Adrenal gland (tissue), 12 donors: ENCODE results near the gene CYP8B1. TPM values are rescaled to one million over a fixed set of nuclear protein-coding genes. Genes with fewer than 3 reads are reported as not detected.

Source experiments
- DNase-seq, 7 donors: peaks; one replicate each; pipeline ENCODE4 v3.0.0-alpha.2; 2019 to 2020
- H3K27ac ChIP-seq, 5 donors: fragments of 200-600 bp; sonication (generic) in 4 of 5; 1 replicate in 3 of 5; 2 replicates in 2 of 5; pipeline versions ENCODE4 v1.5.1 to v1.8.0; 2016 to 2020; ENCODE audit warnings: mild to moderate bottlenecking in 1 of 5
- H3K27me3 ChIP-seq: fragments of 200-600 bp; 2 replicates; pipeline ENCODE4 v1.8.0; 2021
- H3K36me3 ChIP-seq, 2 donors: fragments of 200-600 bp; replicated peaks in 1 of 2; 1 replicate in 1 of 2; 2 replicates in 1 of 2; pipeline versions ENCODE4 v1.5.1 to v1.8.0; 2018 to 2022
- H3K4me1 ChIP-seq, 2 donors: fragments of 200-600 bp; replicated peaks in 1 of 2; 1 replicate in 1 of 2; 2 replicates in 1 of 2; pipeline versions ENCODE4 v1.5.1 to v1.8.0; 2018 to 2021
- H3K4me3 ChIP-seq, 4 donors: fragments of 200-600 bp; sonication (generic) in 3 of 4; one replicate each; pipeline ENCODE4 v1.5.1; 2016 to 2018
- H3K9me3 ChIP-seq, 3 donors: fragments of 200-600 bp; sonication (generic) in 1 of 3; replicated peaks in 1 of 3; 1 replicate in 2 of 3; 2 replicates in 1 of 3; pipeline versions ENCODE4 v1.5.1 to v1.8.0; 2016 to 2021
- CTCF ChIP-seq, 6 experiments: fragments of 450-650 bp in 4 of 6; fragments of 200-600 bp in 2 of 6; sonication (generic) in 1 of 6; IDR thresholded peaks; 1 replicate in 5 of 6; 2 replicates in 1 of 6; pipeline versions ENCODE4 v1.5.1 to v1.8.0; 2016 to 2021; ENCODE audit warnings: antibody characterized with exemption in 6 of 6, mild to moderate bottlenecking in 2 of 6, moderate library complexity in 1 of 6
- POLR2A ChIP-seq, 2 donors: fragments of 450-650 bp; IDR thresholded peaks; one replicate each; pipeline ENCODE4 v1.6.1; 2017; ENCODE audit warnings: antibody characterized with exemption in 2 of 2, mild to moderate bottlenecking in 2 of 2, moderate library complexity in 1 of 2
- WGBS, 4 donors: extraction: QIAGEN DNeasy Blood & Tissue Kit in 2 of 4; methylation state at CpG; one replicate each; pipeline versions ENCODE4 v1.1.5 to v1.1.7; 2013 to 2017; 5-methylcytosine and 5-hydroxymethylcytosine counted together
- intact Hi-C, 2 donors: fragments of 100-400 bp; cut with DNase I; formaldehyde crosslinking; loops; one replicate each; pipeline versions ENCODE4 v1.14.1 to v1.15.0; 2022 to 2023
- polyA plus RNA-seq, 3 donors: library from polyadenylated mRNA; stranded (reverse); fragments of 200-250 nt in 2 of 3; fragments of 350-450 nt in 1 of 3; fragmentation: Illumina TruSeq in 1 of 3; extraction: RNeasy Lipid Tissue Mini Kit (QIAGEN cat#74804) in 1 of 3; gene quantifications; one replicate each; pipeline ENCODE4 v1.2.3, GENCODE V29; 2013 to 2014
- total RNA-seq, 9 donors: library from RNA; depleted of rRNA in 4 of 9; stranded (reverse); fragments of >200 nt in 4 of 9; fragments of 120-200 nt in 1 of 9; fragmentation: NEBNext Ultra II Directional in 1 of 9; extraction: Animal tissue kit (Norgen Biotek cat#: 25700) in 1 of 9; gene quantifications; one replicate each; pipeline versions ENCODE4 v1.1.0 to v1.2.4, GENCODE V29; 2013 to 2023
- donor health status: healthy with polysubstance abuse.
- donor health status: Bipolar disorder and iron deficiency.
- donor health status: DM: yes; HTN: yes; CAD: no.
- donor health status: DM: no; HTN: no; CAD: no.
- donor health status: DM: no; HTN: no; CAD: no.
- donor health status: DM: yes; HTN: yes; CAD: no.

CYP8B1 gene
- total and polyA plus RNA-seq, 12 donors = 0.04 to 0.08 (median 0.07) TPM; not detected in 9

- Histone ChIP-seq H3K4me3 (no peak overlapping the region), H3K4me1 (no peaks in the 10 kb centered on the region), H3K36me3 (no peaks in the 10 kb centered on the region), H3K9me3 (no peaks in the 10 kb centered on the region), H3K27ac (no peak overlapping the region), H3K27me3 (no peaks in the 10 kb centered on the region)
- TF ChIP-seq POLR2A (IDR thresholded peaks at IDR 0.05) = no peak
- intact Hi-C loops = no loop called here
- 77 to 81% (median 78%) methylated on average over 1 of the region's 1 CpG for WGBS, 4 donors
- DNase-seq = no peak
Observed at GRCh38 chr3:42892807-42893206, 17.1 kb upstream of the CYP8B1 start.

GRCh38 chr3:42892169-42892568 is 16.5 kb upstream of the CYP8B1 start:
- Histone ChIP-seq H3K36me3 (no peaks in the 10 kb centered on the region), H3K4me1 (no peaks in the 10 kb centered on the region), H3K4me3 (no peak overlapping the region), H3K27me3 (no peaks in the 10 kb centered on the region), H3K9me3 (no peaks in the 10 kb centered on the region), H3K27ac (no peak overlapping the region)
- no peak for DNase-seq
- no peak for TF ChIP-seq CTCF (IDR thresholded peaks at IDR 0.05)
- TF ChIP-seq POLR2A (IDR thresholded peaks at IDR 0.05) = no peak
- 88 to 93% (median 90%) methylated on average over 1 of the region's 1 CpG for WGBS, 4 donors
- intact Hi-C loops = no loop called here

GRCh38 chr3:42891042-42891441 is 15.4 kb upstream of the CYP8B1 start:
- Histone ChIP-seq H3K36me3 (no peaks in the 10 kb centered on the region), H3K27ac (no peak overlapping the region), H3K4me1 (no peaks in the 10 kb centered on the region), H3K27me3 (no peaks in the 10 kb centered on the region), H3K9me3 (no peaks in the 10 kb centered on the region), H3K4me3 (no peak overlapping the region)
- no peak for DNase-seq
- WGBS, 4 donors = 83 to 91% (median 86%) methylated on average over 2 of the region's 2 CpGs
- intact Hi-C loops = no loop called here
- TF ChIP-seq POLR2A (IDR thresholded peaks at IDR 0.05) = no peak
- TF ChIP-seq CTCF (IDR thresholded peaks at IDR 0.05) = no peak

GRCh38 chr3:42887084-42887483 is 11.4 kb upstream of the CYP8B1 start:
- Histone ChIP-seq H3K9me3 (no peaks in the 10 kb centered on the region), H3K27me3 (no peaks in the 10 kb centered on the region), H3K27ac (no peak overlapping the region), H3K36me3 (no peaks in the 10 kb centered on the region), H3K4me1 (no peaks in the 10 kb centered on the region), H3K4me3 (no peak overlapping the region)
- 80 to 90% (median 88%) methylated on average over 3 of the region's 3 CpGs for WGBS, 4 donors
- intact Hi-C loops = no loop called here
- no peak for DNase-seq
- no peak for TF ChIP-seq CTCF (IDR thresholded peaks at IDR 0.05)
- TF ChIP-seq POLR2A (IDR thresholded peaks at IDR 0.05) = no peak

- TF ChIP-seq POLR2A (IDR thresholded peaks at IDR 0.05) (no peak), CTCF (IDR thresholded peaks at IDR 0.05) (no peak)
- Histone ChIP-seq H3K9me3 (no peaks in the 10 kb centered on the region), H3K4me1 (peaks cover 0 to under 1% of the 10 kb centered on the region in 2 donors), H3K27ac (no peak overlapping the region), H3K4me3 (no peak overlapping the region), H3K36me3 (no peaks in the 10 kb centered on the region), H3K27me3 (no peaks in the 10 kb centered on the region)
- 86 to 95% (median 88%) methylated on average over 1 of the region's 1 CpG for WGBS, 4 donors
- no peak for DNase-seq
- intact Hi-C loops = no loop called here
Observed at GRCh38 chr3:42886294-42886822, 10.7 kb upstream of the CYP8B1 start.
